Osteoblast (primary cell): ENCODE data around the gene AGBL4. TPM values are rescaled to one million over a fixed set of nuclear protein-coding genes. Genes with fewer than 3 reads are reported as not detected.

ENCODE experiments used
- DNase-seq: peaks from one replicate; pipeline ENCODE4 v3.0.0; 2011; ENCODE audit warnings: low spot score, mixed read lengths; ENCODE audit not compliant: insufficient read length; ENCODE audit errors: missing footprints
- H2AFZ ChIP-seq: 2 replicates; pipeline ENCODE4 v1.6.0; 2011; ENCODE audit warnings: mild to moderate bottlenecking, low read length
- H3K27ac ChIP-seq: 2 replicates; pipeline ENCODE4 v1.5.1; 2011; ENCODE audit warnings: mild to moderate bottlenecking, low read depth, low read length, moderate library complexity
- H3K27me3 ChIP-seq: 2 replicates; pipeline ENCODE4 v1.6.0; 2012; ENCODE audit warnings: mild to moderate bottlenecking, control low read depth, inconsistent platforms, low read length, moderate library complexity; ENCODE audit not compliant: insufficient read depth
- H3K36me3 ChIP-seq: 2 replicates; pipeline ENCODE4 v1.5.1; 2011; ENCODE audit warnings: mild to moderate bottlenecking, low read length, control low read depth, moderate library complexity; ENCODE audit not compliant: insufficient read depth
- H3K4me1 ChIP-seq: 2 replicates; pipeline ENCODE4 v1.5.1; 2011; ENCODE audit warnings: mild to moderate bottlenecking, low read length, control low read depth, moderate library complexity; ENCODE audit not compliant: insufficient read depth
- H3K4me2 ChIP-seq: 2 replicates; pipeline ENCODE4 v1.6.0; 2011; ENCODE audit warnings: mild to moderate bottlenecking, low read length; ENCODE audit not compliant: insufficient read depth
- H3K4me3 ChIP-seq: fragments of 200-600 bp; sonication (generic); 3 replicates; pipeline ENCODE4 v1.5.1; 2012; ENCODE audit warnings: mild to moderate bottlenecking, low read length, inconsistent platforms; ENCODE audit not compliant: insufficient read depth
- H3K79me2 ChIP-seq: 2 replicates; pipeline ENCODE4 v1.6.0; 2012; ENCODE audit warnings: mild to moderate bottlenecking, low read length, control low read depth, inconsistent platforms; ENCODE audit not compliant: insufficient read depth
- H3K9me3 ChIP-seq: 2 replicates; pipeline ENCODE4 v1.5.1; 2011; ENCODE audit warnings: low read depth, low read length, control low read depth
- H4K20me1 ChIP-seq: 2 replicates; pipeline ENCODE4 v1.6.0; 2012; ENCODE audit warnings: mild to moderate bottlenecking, low read length, control low read depth; ENCODE audit not compliant: insufficient read depth
- CTCF ChIP-seq: IDR thresholded peaks from 2 replicates; pipeline ENCODE4 v1.5.1; 2011; ENCODE audit warnings: mild to moderate bottlenecking, low read depth, low read length, moderate library complexity; ENCODE audit errors: extremely low read depth
- total RNA-seq: library from RNA; depleted of rRNA; stranded (reverse); fragments of >200 nt; gene quantifications from 2 replicates; pipeline ENCODE4 v1.2.3, GENCODE V29; 2012

AGBL4 gene
- total RNA-seq, 1 donor: not detected

GRCh38 chr1:48948562-48948961 lies 1075.2 kb downstream of the AGBL4 start:
- H3K4me2 ChIP-seq: no peak overlapping the region

GRCh38 chr1:48947761-48948537 lies 1075.8 kb downstream of the AGBL4 start:
- DNase-seq: no peak

More at GRCh38 chr1:48948562-48948961, 1075.2 kb downstream of the AGBL4 start:
- TF ChIP-seq CTCF: no peak
- no peak overlapping the region for H3K4me3 ChIP-seq
- no peak for DNase-seq
- H3K27ac ChIP-seq: no peak overlapping the region
- H3K27me3 ChIP-seq: no peaks in the 10 kb centered on the region
- H3K9me3 ChIP-seq: no peaks in the 10 kb centered on the region
- H4K20me1 ChIP-seq: no peaks in the 10 kb centered on the region
- H2AFZ ChIP-seq: no peak overlapping the region
- no peaks in the 10 kb centered on the region for H3K4me1 ChIP-seq
- no peaks in the 10 kb centered on the region for H3K36me3 ChIP-seq
- no peaks in the 10 kb centered on the region for H3K79me2 ChIP-seq

GRCh38 chr1:48946070-48946469 lies 1077.7 kb downstream of the AGBL4 start:
- H3K4me3 ChIP-seq: no peak overlapping the region
- H4K20me1 ChIP-seq: no peaks in the 10 kb centered on the region
- no peaks in the 10 kb centered on the region for H3K9me3 ChIP-seq
- H3K4me2 ChIP-seq: no peak overlapping the region
- no peak overlapping the region for H3K27ac ChIP-seq
- H3K79me2 ChIP-seq: no peaks in the 10 kb centered on the region
- H3K4me1 ChIP-seq: no peaks in the 10 kb centered on the region
- no peak for TF ChIP-seq CTCF
- no peak for DNase-seq
- H3K36me3 ChIP-seq: no peaks in the 10 kb centered on the region
- H3K27me3 ChIP-seq: no peaks in the 10 kb centered on the region
- no peak overlapping the region for H2AFZ ChIP-seq

More at GRCh38 chr1:48947761-48948537, 1075.8 kb downstream of the AGBL4 start:
- Histone ChIP-seq H3K4me3 (no peak overlapping the region), H4K20me1 (no peaks in the 10 kb centered on the region), H3K4me2 (no peak overlapping the region), H3K9me3 (no peaks in the 10 kb centered on the region), H3K36me3 (no peaks in the 10 kb centered on the region), H2AFZ (no peak overlapping the region), H3K27me3 (no peaks in the 10 kb centered on the region), H3K79me2 (no peaks in the 10 kb centered on the region), H3K27ac (no peak overlapping the region), H3K4me1 (no peaks in the 10 kb centered on the region)
- TF ChIP-seq CTCF: no peak

- no peaks in the 10 kb centered on the region for H3K36me3 ChIP-seq
- no peak for DNase-seq
- no peak overlapping the region for H2AFZ ChIP-seq
- no peak for TF ChIP-seq CTCF
- no peaks in the 10 kb centered on the region for H3K9me3 ChIP-seq
- H4K20me1 ChIP-seq: no peaks in the 10 kb centered on the region
- H3K4me1 ChIP-seq: no peaks in the 10 kb centered on the region
- H3K27ac ChIP-seq: no peak overlapping the region
- H3K79me2 ChIP-seq: no peaks in the 10 kb centered on the region
- no peak overlapping the region for H3K4me3 ChIP-seq
- no peak overlapping the region for H3K4me2 ChIP-seq
- no peaks in the 10 kb centered on the region for H3K27me3 ChIP-seq
These were observed 1078.9 kb downstream of the AGBL4 start for GRCh38 chr1:48944811-48945210.
